GM19452 (cell line): ENCODE data around the gene FBXO40.

Experiments
- ATAC-seq: cut with Tn5 transposase; IDR thresholded peaks from one replicate; pipeline ENCODE4 v1.9.1; 2021; ENCODE audit not compliant: unreplicated experiment

FBXO40 gene

GRCh38 chr3:121619691-121620090 lies 26.5 kb downstream of the FBXO40 start:
- no peak for ATAC-seq

- no peak for ATAC-seq
Measured at GRCh38 chr3:121621491-121621890, 28.3 kb downstream of the FBXO40 start.

- ATAC-seq, result no peak
Measured at GRCh38 chr3:121624147-121624899, 31.1 kb downstream of the FBXO40 start.

GRCh38 chr3:121626495-121626894 lies 33.3 kb downstream of the FBXO40 start:
- ATAC-seq, result no peak

- ATAC-seq, result no peak
Measured at GRCh38 chr3:121627211-121627610, 34.0 kb downstream of the FBXO40 start.

GRCh38 chr3:121627622-121628021 lies 34.4 kb downstream of the FBXO40 start:
- ATAC-seq, result no peak

GRCh38 chr3:121629601-121630000 lies 36.4 kb downstream of the FBXO40 start:
- ATAC-seq, result no peak

GRCh38 chr3:121630355-121630754 lies 37.2 kb downstream of the FBXO40 start:
- no peak for ATAC-seq

- ATAC-seq, result no peak
Measured at GRCh38 chr3:121637922-121638321, 44.7 kb downstream of the FBXO40 start.

- ATAC-seq, result no peak
Measured at GRCh38 chr3:121641127-121641526, 47.9 kb downstream of the FBXO40 start.

- no peak for ATAC-seq
Measured at GRCh38 chr3:121642601-121643314, 49.6 kb downstream of the FBXO40 start.

- ATAC-seq, result no peak
Measured at GRCh38 chr3:121645054-121645453, 51.9 kb downstream of the FBXO40 start.

GRCh38 chr3:121648219-121648958 lies 55.2 kb downstream of the FBXO40 start:
- ATAC-seq, result no peak

- no peak for ATAC-seq
Measured at GRCh38 chr3:121649645-121650044, 56.5 kb downstream of the FBXO40 start.

GRCh38 chr3:121651684-121652083 lies 58.5 kb downstream of the FBXO40 start:
- ATAC-seq, result no peak

- peak; percentile 68 for ATAC-seq
Measured at GRCh38 chr3:121654493-121655385, 61.6 kb downstream of the FBXO40 start.

- no peak for ATAC-seq
Measured at GRCh38 chr3:121658716-121659435, 65.7 kb downstream of the FBXO40 start.

- ATAC-seq, result no peak
Measured at GRCh38 chr3:121659586-121659985, 66.4 kb downstream of the FBXO40 start.

- ATAC-seq, result peak; percentile 83
Measured at GRCh38 chr3:121660356-121661171, 67.4 kb downstream of the FBXO40 start, which contains the start of gene HCLS1. HCLS1 (minus strand) TSS chr3:121660903; CDS start chr3:121658347, 2,556 bp downstream.
